K562 (cell line): Measurements from ENCODE around the gene FTH1. TPM values are rescaled to one million over a fixed set of nuclear protein-coding genes. Genes with fewer than 3 reads are reported as not detected.

Experiments
- CBX2 ChIP-seq: fragments of 200-600 bp; sonication (generic); IDR thresholded peaks from one replicate; pipeline ENCODE4 v1.6.1; 2012; ENCODE audit warnings: mild to moderate bottlenecking, low read length, inconsistent platforms; ENCODE audit not compliant: insufficient read depth, poor library complexity, severe bottlenecking
- HBP1 ChIP-seq: fragments of 450-650 bp; formaldehyde crosslinking; IDR thresholded peaks from 2 replicates; pipeline ENCODE4 v1.4.0; 2022; ENCODE audit warnings: missing genetic modification characterization
- HDAC1 ChIP-seq, 2 experiments: fragments of 450-650 bp; IDR thresholded peaks; 2 replicates each; pipeline ENCODE4 v1.6.1; 2016 to 2017; ENCODE audit warnings: inconsistent platforms in 1 of 2, mild to moderate bottlenecking in 1 of 2, moderate library complexity in 1 of 2
- HDAC2 ChIP-seq: fragments of 450-650 bp; IDR thresholded peaks from 2 replicates; pipeline ENCODE4 v1.6.1; 2016; ENCODE audit warnings: mild to moderate bottlenecking
- MAZ ChIP-seq, 2 experiments: fragments of 450-650 bp in 1 of 2; sonication (generic) in 1 of 2; formaldehyde crosslinking; IDR thresholded peaks in 1 of 2; conservative IDR thresholded peaks in 1 of 2; 2 replicates each; pipeline versions ENCODE4 v1.4.0 to v1.5.0; 2020; ENCODE audit warnings: mild to moderate bottlenecking in 1 of 2, missing genetic modification reagents in 1 of 2
- MCM5 ChIP-seq: fragments of 450-650 bp; IDR thresholded peaks from 2 replicates; pipeline ENCODE4 v1.6.1; 2016; ENCODE audit warnings: low read depth
- PPARD ChIP-seq: fragments of 250-450 bp; sonication (Bioruptor Pico); IDR thresholded peaks from 2 replicates; pipeline ENCODE4 v1.8.0; 2022; ENCODE audit warnings: inconsistent platforms, mild to moderate bottlenecking, moderate library complexity
- SIN3B ChIP-seq: fragments of 450-650 bp; IDR thresholded peaks from 2 replicates; pipeline ENCODE4 v1.6.1; 2017; ENCODE audit warnings: low read depth, mild to moderate bottlenecking, moderate library complexity
- SMARCB1 ChIP-seq: IDR thresholded peaks from 2 replicates; pipeline ENCODE4 v1.6.1; 2011; ENCODE audit warnings: improper control_type of control experiment, low read depth; ENCODE audit not compliant: insufficient read length
- TFE3 ChIP-seq: fragments of 450-650 bp; formaldehyde crosslinking; IDR thresholded peaks from 2 replicates; pipeline ENCODE4 v1.4.0; 2020; ENCODE audit warnings: mild to moderate bottlenecking, mixed read lengths
- XRCC3 ChIP-seq: fragments of 450-650 bp; IDR thresholded peaks from 2 replicates; pipeline ENCODE4 v1.6.1; 2017; ENCODE audit warnings: mild to moderate bottlenecking, moderate library complexity
- ZKSCAN3 ChIP-seq: fragments of 250-450 bp; sonication (Bioruptor Pico); IDR thresholded peaks from 2 replicates; pipeline ENCODE4 v1.4.0; 2020
- ZNF174 ChIP-seq: fragments of 250-450 bp; sonication (Bioruptor Pico); IDR thresholded peaks from 2 replicates; pipeline ENCODE4 v1.4.0; 2020; ENCODE audit warnings: mild to moderate bottlenecking
- ZNF253 ChIP-seq: fragments of 250-450 bp; sonication (Bioruptor Pico); conservative IDR thresholded peaks from 2 replicates; pipeline ENCODE4 v1.6.1; 2021; ENCODE audit warnings: mild to moderate bottlenecking
- ZNF280B ChIP-seq: fragments of 250-450 bp; sonication (Bioruptor Pico); IDR thresholded peaks from 2 replicates; pipeline ENCODE4 v1.5.1; 2021; ENCODE audit warnings: mild to moderate bottlenecking
- ZNF311 ChIP-seq: fragments of 250-450 bp; sonication (Bioruptor Pico); IDR thresholded peaks from 2 replicates; pipeline ENCODE4 v1.4.0; 2020; ENCODE audit warnings: mild to moderate bottlenecking, moderate library complexity
- polyA plus RNA-seq, 8 experiments: library from polyadenylated mRNA; depleted of rRNA in 4 of 8; stranded (reverse) in 5 of 8; unstranded in 3 of 8; fragments of >200 nt; fragmentation: Nextera tagmentation in 2 of 8; fragmentation: Illumina TruSeq in 1 of 8; extraction: Ambion mirVana in 2 of 8; extraction: Trizol in 1 of 8; gene quantifications; 2 replicates each; pipeline versions ENCODE4 v1.2.1 to v1.2.3, GENCODE V29; 2011 to 2014; ENCODE audit warnings: inconsistent platforms in 1 of 8, missing spikeins in 1 of 8
- total RNA-seq, 7 experiments: library from RNA; depleted of rRNA in 6 of 7; stranded (reverse); fragments of >200 nt in 6 of 7; fragmentation: Illumina TruSeq in 2 of 7; extraction: Trizol in 2 of 7; gene quantifications; 2 replicates each; pipeline versions ENCODE4 v1.2.1 to v1.2.3, GENCODE V29; 2011 to 2021; ENCODE audit warnings: low replicate concordance in 1 of 7
- TF ChIP-seq, protein P1 (sequence below): sonication (generic); formaldehyde crosslinking; IDR thresholded peaks from 2 replicates; pipeline ENCODE4 v1.8.0; 2023; ENCODE audit warnings: mild to moderate bottlenecking, missing genetic modification reagents
- TF ChIP-seq, protein P2 (sequence below): sonication (generic); formaldehyde crosslinking; IDR thresholded peaks from 2 replicates; pipeline ENCODE4 v1.8.1; 2023; ENCODE audit warnings: mild to moderate bottlenecking, missing genetic modification reagents

FTH1 gene
- total and polyA plus RNA-seq, 9 of the 15 experiments (the other 6 are each of a cell fraction or from before 2014, with no cell fraction given) = 370 to 3,146 (median 802) TPM

DNA sequence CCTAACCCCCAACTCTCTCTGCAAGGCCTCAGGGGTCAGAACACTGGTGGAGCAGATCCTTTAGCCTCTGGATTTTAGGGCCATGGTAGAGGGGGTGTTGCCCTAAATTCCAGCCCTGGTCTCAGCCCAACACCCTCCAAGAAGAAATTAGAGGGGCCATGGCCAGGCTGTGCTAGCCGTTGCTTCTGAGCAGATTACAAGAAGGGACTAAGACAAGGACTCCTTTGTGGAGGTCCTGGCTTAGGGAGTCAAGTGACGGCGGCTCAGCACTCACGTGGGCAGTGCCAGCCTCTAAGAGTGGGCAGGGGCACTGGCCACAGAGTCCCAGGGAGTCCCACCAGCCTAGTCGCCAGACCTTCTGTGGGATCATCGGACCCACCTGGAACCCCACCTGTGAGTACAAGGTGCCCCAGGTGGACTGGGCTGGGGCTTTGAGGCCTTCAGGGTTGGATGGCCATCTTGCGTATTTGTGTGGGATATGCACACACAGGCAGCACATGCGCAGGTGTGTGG, 17.3 kb downstream of the FTH1 start, which contains the start of gene BEST1 (continued):
- TF ChIP-seq, protein P1, sequence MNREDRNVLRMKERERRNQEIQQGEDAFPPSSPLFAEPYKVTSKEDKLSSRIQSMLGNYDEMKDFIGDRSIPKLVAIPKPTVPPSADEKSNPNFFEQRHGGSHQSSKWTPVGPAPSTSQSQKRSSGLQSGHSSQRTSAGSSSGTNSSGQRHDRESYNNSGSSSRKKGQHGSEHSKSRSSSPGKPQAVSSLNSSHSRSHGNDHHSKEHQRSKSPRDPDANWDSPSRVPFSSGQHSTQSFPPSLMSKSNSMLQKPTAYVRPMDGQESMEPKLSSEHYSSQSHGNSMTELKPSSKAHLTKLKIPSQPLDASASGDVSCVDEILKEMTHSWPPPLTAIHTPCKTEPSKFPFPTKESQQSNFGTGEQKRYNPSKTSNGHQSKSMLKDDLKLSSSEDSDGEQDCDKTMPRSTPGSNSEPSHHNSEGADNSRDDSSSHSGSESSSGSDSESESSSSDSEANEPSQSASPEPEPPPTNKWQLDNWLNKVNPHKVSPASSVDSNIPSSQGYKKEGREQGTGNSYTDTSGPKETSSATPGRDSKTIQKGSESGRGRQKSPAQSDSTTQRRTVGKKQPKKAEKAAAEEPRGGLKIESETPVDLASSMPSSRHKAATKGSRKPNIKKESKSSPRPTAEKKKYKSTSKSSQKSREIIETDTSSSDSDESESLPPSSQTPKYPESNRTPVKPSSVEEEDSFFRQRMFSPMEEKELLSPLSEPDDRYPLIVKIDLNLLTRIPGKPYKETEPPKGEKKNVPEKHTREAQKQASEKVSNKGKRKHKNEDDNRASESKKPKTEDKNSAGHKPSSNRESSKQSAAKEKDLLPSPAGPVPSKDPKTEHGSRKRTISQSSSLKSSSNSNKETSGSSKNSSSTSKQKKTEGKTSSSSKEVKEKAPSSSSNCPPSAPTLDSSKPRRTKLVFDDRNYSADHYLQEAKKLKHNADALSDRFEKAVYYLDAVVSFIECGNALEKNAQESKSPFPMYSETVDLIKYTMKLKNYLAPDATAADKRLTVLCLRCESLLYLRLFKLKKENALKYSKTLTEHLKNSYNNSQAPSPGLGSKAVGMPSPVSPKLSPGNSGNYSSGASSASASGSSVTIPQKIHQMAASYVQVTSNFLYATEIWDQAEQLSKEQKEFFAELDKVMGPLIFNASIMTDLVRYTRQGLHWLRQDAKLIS (CRISPR knock-in tag) = no peak
- no peak for TF ChIP-seq ZNF253
- no peak for TF ChIP-seq HDAC1 (IDR thresholded peaks at IDR 0.05)
- no peak for TF ChIP-seq ZNF174 (CRISPR knock-in tag)
- TF ChIP-seq, protein P2, sequence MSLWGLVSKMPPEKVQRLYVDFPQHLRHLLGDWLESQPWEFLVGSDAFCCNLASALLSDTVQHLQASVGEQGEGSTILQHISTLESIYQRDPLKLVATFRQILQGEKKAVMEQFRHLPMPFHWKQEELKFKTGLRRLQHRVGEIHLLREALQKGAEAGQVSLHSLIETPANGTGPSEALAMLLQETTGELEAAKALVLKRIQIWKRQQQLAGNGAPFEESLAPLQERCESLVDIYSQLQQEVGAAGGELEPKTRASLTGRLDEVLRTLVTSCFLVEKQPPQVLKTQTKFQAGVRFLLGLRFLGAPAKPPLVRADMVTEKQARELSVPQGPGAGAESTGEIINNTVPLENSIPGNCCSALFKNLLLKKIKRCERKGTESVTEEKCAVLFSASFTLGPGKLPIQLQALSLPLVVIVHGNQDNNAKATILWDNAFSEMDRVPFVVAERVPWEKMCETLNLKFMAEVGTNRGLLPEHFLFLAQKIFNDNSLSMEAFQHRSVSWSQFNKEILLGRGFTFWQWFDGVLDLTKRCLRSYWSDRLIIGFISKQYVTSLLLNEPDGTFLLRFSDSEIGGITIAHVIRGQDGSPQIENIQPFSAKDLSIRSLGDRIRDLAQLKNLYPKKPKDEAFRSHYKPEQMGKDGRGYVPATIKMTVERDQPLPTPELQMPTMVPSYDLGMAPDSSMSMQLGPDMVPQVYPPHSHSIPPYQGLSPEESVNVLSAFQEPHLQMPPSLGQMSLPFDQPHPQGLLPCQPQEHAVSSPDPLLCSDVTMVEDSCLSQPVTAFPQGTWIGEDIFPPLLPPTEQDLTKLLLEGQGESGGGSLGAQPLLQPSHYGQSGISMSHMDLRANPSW (CRISPR knock-in tag) = no peak
- no peak for TF ChIP-seq SMARCB1
- no peak for TF ChIP-seq ZKSCAN3
- TF ChIP-seq XRCC3 = no peak
- TF ChIP-seq MCM5 = no peak
- TF ChIP-seq HDAC2 = no peak
- 0 out of 2 replicates have a peak, but pooled peaks have one; percentile 44 for TF ChIP-seq HBP1 (CRISPR knock-in tag)
- no peak for TF ChIP-seq CBX2
- no peak for TF ChIP-seq TFE3 (CRISPR knock-in tag)
- TF ChIP-seq SIN3B = no peak
- no peak; the same call in 1 of the 2 replicates for TF ChIP-seq ZNF311 (CRISPR knock-in tag)
- TF ChIP-seq ZNF280B (CRISPR knock-in tag) = no peak
- peak in 1 of 2 experiments; percentile 61; a peak in 1 of 4 replicates for TF ChIP-seq MAZ (CRISPR knock-in tag; conservative IDR thresholded peaks at IDR 0.05 in 1 of 2, IDR thresholded peaks at IDR 0.05 in 1 of 2)
- no peak for TF ChIP-seq PPARD (CRISPR knock-in tag)
